H9 (cell line): ENCODE data around the gene SPRYD4. TPM values are rescaled to one million over a fixed set of nuclear protein-coding genes. Genes with fewer than 3 reads are reported as not detected.
A peak's percentile ranks its signal among the peaks of the same experiment; 100 is the strongest.
"Not testable (repeated sequence)": the region's sequence is repeated elsewhere in the genome, so short reads cannot be mapped to it uniquely, and the experiment has no call there.

Experiments used
- DNase-seq: peaks from one replicate; pipeline ENCODE4 v3.0.0-alpha.2; 2017
- H2AFZ ChIP-seq: one replicate; pipeline ENCODE4 v1.6.1; 2013; ENCODE audit warnings: mild to moderate bottlenecking, low read length, control low read depth, moderate library complexity
- H2AK5ac ChIP-seq: 2 replicates; pipeline ENCODE4 v1.6.1; 2013; ENCODE audit warnings: low read length, control low read depth, mixed read lengths; ENCODE audit not compliant: insufficient read length
- H2BK120ac ChIP-seq: one replicate; pipeline ENCODE4 v1.6.1; 2013; ENCODE audit warnings: low read depth, mild to moderate bottlenecking, low read length, control low read depth, inconsistent platforms; ENCODE audit not compliant: poor library complexity, severe bottlenecking
- H2BK12ac ChIP-seq: 2 replicates; pipeline ENCODE4 v1.6.1; 2013; ENCODE audit warnings: low read length, control low read depth, mixed read lengths, low read depth; ENCODE audit not compliant: insufficient read length
- H2BK15ac ChIP-seq: 2 replicates; pipeline ENCODE4 v1.6.1; 2013; ENCODE audit warnings: low read depth, low read length, control low read depth
- H2BK20ac ChIP-seq: one replicate; pipeline ENCODE4 v1.6.1; 2013; ENCODE audit warnings: low read depth, mild to moderate bottlenecking, low read length, control low read depth, inconsistent platforms; ENCODE audit not compliant: poor library complexity, severe bottlenecking
- H2BK5ac ChIP-seq: 2 replicates; pipeline ENCODE4 v1.6.1; 2013; ENCODE audit warnings: low read length, control low read depth, mixed read lengths; ENCODE audit not compliant: insufficient read length
- H3K14ac ChIP-seq: 2 replicates; pipeline ENCODE4 v1.6.1; 2013; ENCODE audit warnings: low read length, control low read depth; ENCODE audit not compliant: insufficient read depth
- H3K18ac ChIP-seq: 2 replicates; pipeline ENCODE4 v1.6.1; 2013; ENCODE audit warnings: low read depth, mild to moderate bottlenecking, mixed read lengths, low read length, control low read depth; ENCODE audit not compliant: insufficient read length
- H3K23ac ChIP-seq: 2 replicates; pipeline ENCODE4 v1.6.1; 2013; ENCODE audit warnings: low read length, control low read depth, mixed read lengths, low read depth; ENCODE audit not compliant: insufficient read length
- H3K23me2 ChIP-seq: 2 replicates; pipeline ENCODE4 v1.6.1; 2013; ENCODE audit warnings: low read depth, mild to moderate bottlenecking, mixed read lengths, low read length, control low read depth; ENCODE audit not compliant: insufficient read length, poor library complexity, severe bottlenecking
- H3K27ac ChIP-seq: 2 replicates; pipeline ENCODE4 v1.5.1; 2013; ENCODE audit warnings: low read length, control low read depth, mixed read lengths, low read depth; ENCODE audit not compliant: insufficient read length
- H3K27me3 ChIP-seq: 2 replicates; pipeline ENCODE4 v1.6.1; 2013; ENCODE audit warnings: low read length, control low read depth, inconsistent platforms; ENCODE audit not compliant: insufficient read depth
- H3K4ac ChIP-seq: 2 replicates; pipeline ENCODE4 v1.6.1; 2013; ENCODE audit warnings: low read depth, mild to moderate bottlenecking, control low read depth, inconsistent platforms, low read length, moderate library complexity
- H3K4me1 ChIP-seq: 2 replicates; pipeline ENCODE4 v1.6.1; 2013; ENCODE audit warnings: low read length, control low read depth, inconsistent platforms; ENCODE audit not compliant: insufficient read depth
- H3K4me2 ChIP-seq: 2 replicates; pipeline ENCODE4 v1.6.1; 2013; ENCODE audit warnings: low read length, control low read depth, mixed read lengths; ENCODE audit not compliant: insufficient read length, insufficient read depth
- H3K56ac ChIP-seq: 2 replicates; pipeline ENCODE4 v1.6.1; 2013; ENCODE audit warnings: low read depth, mild to moderate bottlenecking, mixed read lengths, low read length, control low read depth; ENCODE audit not compliant: insufficient read length
- H3K79me1 ChIP-seq: 2 replicates; pipeline ENCODE4 v1.6.1; 2013; ENCODE audit warnings: low read depth, mild to moderate bottlenecking, moderate library complexity, low read length, control low read depth, inconsistent platforms; ENCODE audit not compliant: insufficient read depth, poor library complexity, severe bottlenecking
- H3K79me2 ChIP-seq: 2 replicates; pipeline ENCODE4 v1.6.1; 2013; ENCODE audit warnings: low read length, control low read depth, inconsistent platforms; ENCODE audit not compliant: insufficient read depth
- H3K9ac ChIP-seq: 2 replicates; pipeline ENCODE4 v1.6.1; 2013; ENCODE audit warnings: low read length, control low read depth, mixed read lengths; ENCODE audit not compliant: insufficient read length; ENCODE audit errors: extremely low read depth
- H3K9me3 ChIP-seq: one replicate; pipeline ENCODE4 v1.6.1; 2013; ENCODE audit warnings: low read depth, low read length, inconsistent platforms; ENCODE audit not compliant: control insufficient read depth
- H3T11ph ChIP-seq: one replicate; pipeline ENCODE4 v1.6.1; 2013; ENCODE audit warnings: mild to moderate bottlenecking, low read length, control low read depth, inconsistent platforms
- H4K20me1 ChIP-seq: one replicate; pipeline ENCODE4 v1.6.1; 2013; ENCODE audit not compliant: control insufficient read depth, insufficient read length, insufficient read depth
- H4K5ac ChIP-seq: 2 replicates; pipeline ENCODE4 v1.6.1; 2013; ENCODE audit warnings: low read depth, mild to moderate bottlenecking, mixed read lengths, low read length, control low read depth; ENCODE audit not compliant: insufficient read length
- H4K8ac ChIP-seq: replicated peaks from 2 replicates; pipeline ENCODE4 v1.6.1; 2013; ENCODE audit warnings: low read length, control low read depth, mixed read lengths, low read depth; ENCODE audit not compliant: insufficient read length
- H4K91ac ChIP-seq: 2 replicates; pipeline ENCODE4 v1.6.1; 2013; ENCODE audit warnings: low read depth, mild to moderate bottlenecking, moderate library complexity, mixed read lengths, low read length, control low read depth; ENCODE audit not compliant: insufficient read length
- H3K27ac Mint-ChIP-seq, 3 experiments: 2 replicates in 2 of 3; 3 replicates in 1 of 3; pipeline ENCODE4 v1.8.0; 2020 to 2021; ENCODE audit warnings: mixed read lengths in 3 of 3, mild to moderate bottlenecking in 1 of 3, moderate library complexity in 1 of 3
- H3K27me3 Mint-ChIP-seq: 2 replicates; pipeline ENCODE4 v1.8.0; 2021; ENCODE audit warnings: low read depth, mild to moderate bottlenecking, moderate library complexity, mixed read lengths
- H3K36me3 Mint-ChIP-seq, 3 experiments: 2 replicates in 2 of 3; 3 replicates in 1 of 3; pipeline ENCODE4 v1.8.0; 2020 to 2021; ENCODE audit warnings: low read depth in 3 of 3, mixed read lengths in 3 of 3; ENCODE audit not compliant: insufficient read depth in 1 of 3
- H3K4me1 Mint-ChIP-seq, 2 experiments: 2 replicates each; pipeline ENCODE4 v1.8.0; 2020; ENCODE audit warnings: mixed read lengths in 2 of 2
- H3K4me3 Mint-ChIP-seq, 2 experiments: 2 replicates in 1 of 2; 3 replicates in 1 of 2; pipeline ENCODE4 v1.8.0; 2020 to 2021; ENCODE audit warnings: mild to moderate bottlenecking in 2 of 2, mixed read lengths in 2 of 2, moderate library complexity in 1 of 2
- H3K9me3 Mint-ChIP-seq, 2 experiments: 2 replicates in 1 of 2; 3 replicates in 1 of 2; pipeline ENCODE4 v1.8.0; 2020; ENCODE audit warnings: mild to moderate bottlenecking in 2 of 2, mixed read lengths in 2 of 2, moderate library complexity in 1 of 2
- WGBS: extraction: QIAGEN DNeasy Blood & Tissue Kit; methylation state at CpG from one replicate; pipeline ENCODE4 v1.1.7; 2013; ENCODE audit warnings: missing lambda C conversion rate, low lambda C conversion rate, mixed read lengths; ENCODE audit not compliant: insufficient read length; ENCODE audit errors: extremely low coverage; 5-methylcytosine and 5-hydroxymethylcytosine counted together
- total RNA-seq: library from RNA; stranded (reverse); gene quantifications from 2 replicates; pipeline ENCODE4 v1.2.1, GENCODE V29; 2021

SPRYD4 gene
- total RNA-seq, 1 experiment from 2014 or later: 4.9 TPM

GRCh38 chr12:56494106-56494415 lies 25.7 kb downstream of the SPRYD4 start:
- H4K8ac ChIP-seq, H2BK5ac ChIP-seq, H2AFZ ChIP-seq, H3K36me3 Mint-ChIP-seq, H2BK20ac ChIP-seq, H3K27ac Mint-ChIP-seq, H3K79me2 ChIP-seq, DNase-seq, H3K18ac ChIP-seq, H2BK12ac ChIP-seq, H2BK15ac ChIP-seq, H3K4ac ChIP-seq, H3K23me2 ChIP-seq, H3T11ph ChIP-seq, H3K4me3 Mint-ChIP-seq, H3K27ac ChIP-seq, H3K14ac ChIP-seq, H3K56ac ChIP-seq, H2BK120ac ChIP-seq, H3K9me3 ChIP-seq, H3K79me1 ChIP-seq, H4K5ac ChIP-seq, H4K91ac ChIP-seq, H3K4me2 ChIP-seq, H3K4me1 ChIP-seq, H3K9ac ChIP-seq, H2AK5ac ChIP-seq, H4K20me1 ChIP-seq, H3K23ac ChIP-seq: not testable (repeated sequence)
- Mint-ChIP-seq H3K27me3 (peaks cover 58% of the 10 kb centered on the region), H3K4me1 (peaks cover 11% of the 10 kb centered on the region in 2 experiments), H3K9me3 (peaks cover 30 to 31% of the 10 kb centered on the region in 2 experiments)
- no CpG with 5 or more reads among the region's 15 CpGs for WGBS
- H3K27me3 ChIP-seq: peaks cover 14% of the 10 kb centered on the region; the same call in 1 of the 2 replicates

GRCh38 chr12:56494481-56494880 lies 26.1 kb downstream of the SPRYD4 start:
- H3K4me2 ChIP-seq, H3K18ac ChIP-seq, H4K20me1 ChIP-seq, H2AK5ac ChIP-seq, H3K4ac ChIP-seq, H3K27me3 ChIP-seq, H3K27ac Mint-ChIP-seq, H3K23ac ChIP-seq, H3T11ph ChIP-seq, H3K27ac ChIP-seq, H3K56ac ChIP-seq, H3K23me2 ChIP-seq, H4K91ac ChIP-seq, H2BK5ac ChIP-seq, H3K4me3 Mint-ChIP-seq, H2BK120ac ChIP-seq, H3K9ac ChIP-seq, H2BK12ac ChIP-seq, H3K79me2 ChIP-seq, H3K4me1 ChIP-seq, H4K8ac ChIP-seq, H2AFZ ChIP-seq, H4K5ac ChIP-seq, H3K79me1 ChIP-seq, H2BK15ac ChIP-seq, H3K9me3 ChIP-seq, H3K14ac ChIP-seq, H3K36me3 Mint-ChIP-seq, H2BK20ac ChIP-seq: not testable (repeated sequence)
- DNase-seq: peak; percentile 24
- H3K9me3 Mint-ChIP-seq: peaks cover 27 to 31% of the 10 kb centered on the region in 2 experiments
- peaks cover 11% of the 10 kb centered on the region in 2 experiments for H3K4me1 Mint-ChIP-seq
- WGBS: no CpG with 5 or more reads among the region's 27 CpGs
- peaks cover 58% of the 10 kb centered on the region for H3K27me3 Mint-ChIP-seq
